IMR-90 (cell line): ENCODE measurements around the gene CCDC60. TPM values are rescaled to one million over a fixed set of nuclear protein-coding genes. Genes with fewer than 3 reads are reported as not detected.

Experiments
- ATAC-seq: fragments of 200-7000 bp; cut with Tn5 transposase; 2 replicates; pipeline ENCODE4 v1.9.1; 2020; ENCODE audit warnings: low read depth, mild to moderate bottlenecking, moderate library complexity
- BruUV-seq: library from RNA; stranded (reverse); fragments of 400-500 nt; replicated peaks from 2 replicates; lab custom pipeline; 2021; lab: Mats Ljungman, UMichigan
- CTCF ChIA-PET: fragments of 300-600 bp; formaldehyde crosslinking; extraction: SDS; loops from one replicate; lab custom pipeline; 2021; ENCODE audit warnings: antibody characterized with exemption; lab: Yijun Ruan, JAX
- POLR2A ChIA-PET: fragments of 300-600 bp; sonication (Branson Sonifier 250); formaldehyde crosslinking; loops from one replicate; lab custom pipeline; 2022; ENCODE audit warnings: antibody characterized with exemption; ENCODE audit not compliant: unreplicated experiment; lab: Charles Lee
- DNase-seq: peaks from one replicate; pipeline ENCODE4 v3.0.0; 2013
- H2AFZ ChIP-seq: replicated peaks from 2 replicates; pipeline ENCODE3; 2013; ENCODE audit warnings: low read length, mild to moderate bottlenecking; ENCODE audit not compliant: poor library complexity
- H2AK5ac ChIP-seq: 2 replicates; pipeline ENCODE4 v1.6.1; 2013; ENCODE audit warnings: low read depth, low read length, inconsistent platforms
- H2AK9ac ChIP-seq: replicated peaks from 2 replicates; pipeline ENCODE3; 2013; ENCODE audit warnings: mild to moderate bottlenecking, low read depth, low read length, moderate library complexity; ENCODE audit not compliant: poor library complexity
- H2BK120ac ChIP-seq: 2 replicates; pipeline ENCODE4 v1.6.1; 2013; ENCODE audit warnings: low read depth, low read length, inconsistent platforms
- H2BK15ac ChIP-seq: 3 replicates; pipeline ENCODE4 v1.6.1; 2013; ENCODE audit warnings: low read depth, low read length, inconsistent platforms
- H2BK20ac ChIP-seq: 2 replicates; pipeline ENCODE4 v1.6.1; 2013; ENCODE audit warnings: low read depth, mild to moderate bottlenecking, inconsistent platforms, low read length, moderate library complexity
- H2BK5ac ChIP-seq: 2 replicates; pipeline ENCODE4 v1.6.1; 2013; ENCODE audit warnings: mild to moderate bottlenecking, low read depth, low read length, inconsistent platforms; ENCODE audit not compliant: poor library complexity, severe bottlenecking
- H3K14ac ChIP-seq: replicated peaks from 2 replicates; pipeline ENCODE4 v1.6.1; 2013; ENCODE audit warnings: low read depth, low read length, inconsistent platforms
- H3K18ac ChIP-seq: 2 replicates; pipeline ENCODE4 v1.6.1; 2013; ENCODE audit warnings: low read depth, low read length, control low read depth
- H3K23ac ChIP-seq: 2 replicates; pipeline ENCODE4 v1.6.1; 2013; ENCODE audit warnings: low read depth, low read length, inconsistent platforms
- H3K27ac ChIP-seq: 2 replicates; pipeline ENCODE4 v1.5.1; 2013; ENCODE audit warnings: mild to moderate bottlenecking, control low read depth, low read length; ENCODE audit not compliant: insufficient read depth
- H3K27me3 ChIP-seq: 2 replicates; pipeline ENCODE4 v1.6.1; 2013; ENCODE audit warnings: low read length; ENCODE audit not compliant: control insufficient read depth, insufficient read depth
- H3K36me3 ChIP-seq: 2 replicates; pipeline ENCODE4 v1.6.1; 2013; ENCODE audit warnings: low read length, mixed read lengths; ENCODE audit not compliant: control insufficient read depth, insufficient read depth
- H3K4ac ChIP-seq: 2 replicates; pipeline ENCODE4 v1.6.1; 2013; ENCODE audit warnings: low read depth, low read length, inconsistent platforms
- H3K4me1 ChIP-seq: 2 replicates; pipeline ENCODE4 v1.6.1; 2013; ENCODE audit warnings: low read length, mixed read lengths; ENCODE audit not compliant: control insufficient read depth, insufficient read depth
- H3K4me2 ChIP-seq: 2 replicates; pipeline ENCODE4 v1.6.1; 2013; ENCODE audit warnings: low read depth, mild to moderate bottlenecking, control low read depth, low read length, moderate library complexity
- H3K4me3 ChIP-seq: 2 replicates; pipeline ENCODE4 v1.5.1; 2013; ENCODE audit warnings: low read depth, mild to moderate bottlenecking, control low read depth, low read length, moderate library complexity; ENCODE audit not compliant: insufficient read depth
- H3K56ac ChIP-seq: 2 replicates; pipeline ENCODE4 v1.6.1; 2013; ENCODE audit warnings: low read length, inconsistent platforms; ENCODE audit not compliant: insufficient read depth; ENCODE audit errors: extremely low read depth
- H3K79me1 ChIP-seq, 2 experiments: 2 replicates each; pipeline ENCODE4 v1.6.1; 2013; ENCODE audit warnings: low read length in 2 of 2, inconsistent platforms in 1 of 2, low read depth in 1 of 2
- H3K9ac ChIP-seq: 2 replicates; pipeline ENCODE4 v1.6.1; 2013; ENCODE audit warnings: low read depth, low read length, control low read depth
- H3K9me1 ChIP-seq: 2 replicates; pipeline ENCODE4 v1.6.1; 2013; ENCODE audit warnings: low read length, inconsistent platforms; ENCODE audit not compliant: insufficient read depth
- H3K9me3 ChIP-seq: 2 replicates; pipeline ENCODE4 v1.6.1; 2013; ENCODE audit warnings: low read length; ENCODE audit not compliant: control insufficient read depth, insufficient read depth
- H4K20me1 ChIP-seq: 2 replicates; pipeline ENCODE4 v1.6.1; 2013; ENCODE audit warnings: low read length, inconsistent platforms; ENCODE audit not compliant: insufficient read depth
- H4K5ac ChIP-seq: 2 replicates; pipeline ENCODE4 v1.6.1; 2013; ENCODE audit warnings: mild to moderate bottlenecking, low read depth, low read length, control low read depth
- H4K8ac ChIP-seq, 2 experiments: 2 replicates each; pipeline ENCODE4 v1.6.1; 2013; ENCODE audit warnings: low read depth in 2 of 2, low read length in 2 of 2, control low read depth in 1 of 2, inconsistent platforms in 1 of 2
- H4K91ac ChIP-seq: 2 replicates; pipeline ENCODE4 v1.6.1; 2013; ENCODE audit warnings: low read depth, low read length, inconsistent platforms; ENCODE audit not compliant: insufficient read depth
- BHLHE40 ChIP-seq: fragments of 150-350 bp; IDR thresholded peaks from 2 replicates; pipeline ENCODE4 v1.6.1; 2016; ENCODE audit warnings: mild to moderate bottlenecking, low read depth, low read length
- CEBPB ChIP-seq: IDR thresholded peaks from 2 replicates; pipeline ENCODE4 v1.6.1; 2012; ENCODE audit warnings: low read depth, low read length, improper control_type of control experiment
- CHD1 ChIP-seq: IDR thresholded peaks from 2 replicates; pipeline ENCODE4 v1.6.1; 2012; ENCODE audit warnings: low read depth, low read length, improper control_type of control experiment
- FOS ChIP-seq: fragments of 150-350 bp; IDR thresholded peaks from 2 replicates; pipeline ENCODE4 v1.6.1; 2016; ENCODE audit warnings: low read depth, low read length
- MAFK ChIP-seq: IDR thresholded peaks from 2 replicates; pipeline ENCODE4 v1.6.1; 2012; ENCODE audit warnings: low read depth, low read length, improper control_type of control experiment
- MXI1 ChIP-seq: IDR thresholded peaks from 2 replicates; pipeline ENCODE4 v1.6.1; 2012; ENCODE audit warnings: low read depth, mild to moderate bottlenecking, low read length, moderate library complexity, borderline replicate concordance
- RAD21 ChIP-seq: IDR thresholded peaks from 2 replicates; pipeline ENCODE4 v1.6.1; 2012; ENCODE audit warnings: low read length, improper control_type of control experiment
- RCOR1 ChIP-seq: IDR thresholded peaks from 2 replicates; pipeline ENCODE4 v1.6.1; 2012; ENCODE audit warnings: mild to moderate bottlenecking, low read length, improper control_type of control experiment; ENCODE audit not compliant: insufficient replicate concordance
- SMC3 ChIP-seq: fragments of 150-350 bp; IDR thresholded peaks from 2 replicates; pipeline ENCODE4 v1.6.1; 2016; ENCODE audit warnings: low read depth, mild to moderate bottlenecking, antibody characterized with exemption, low read length, moderate library complexity
- USF2 ChIP-seq: fragments of 150-350 bp; IDR thresholded peaks from 2 replicates; pipeline ENCODE4 v1.6.1; 2017; ENCODE audit warnings: mild to moderate bottlenecking, antibody characterized with exemption, low read length, low read depth
- WGBS, 2 experiments: methylation state at CpG; one replicate each; pipeline versions ENCODE4 v1.1.5 to v1.1.7; 2013; ENCODE audit warnings: missing lambda C conversion rate in 2 of 2; ENCODE audit not compliant: insufficient read length in 1 of 2; ENCODE audit errors: extremely low coverage in 2 of 2; 5-methylcytosine and 5-hydroxymethylcytosine counted together
- dilution Hi-C: fragments of 300-500 bp; cut with HindIII; formaldehyde crosslinking; loops from one replicate; pipeline ENCODE4 v1.14.3; 2018; ENCODE audit warnings: low sequenced_read_pairs; ENCODE audit not compliant: unreplicated experiment
- in situ Hi-C: fragments of 300-500 bp; cut with MboI; formaldehyde crosslinking; loops from 3 replicates; pipeline ENCODE4 v1.14.3; 2019; ENCODE audit warnings: low sequenced_read_pairs, inconsistent platforms, mixed read lengths
- intact Hi-C: fragments of 100-400 bp; cut with micrococcal nuclease; formaldehyde crosslinking; loops from 2 replicates; pipeline ENCODE4 v1.10.0; 2022
- polyA plus RNA-seq, 3 experiments: library from polyadenylated mRNA; depleted of rRNA; stranded (reverse); fragments of >200 nt; gene quantifications; 2 replicates each; pipeline ENCODE4 v1.2.3, GENCODE V29; 2012; ENCODE audit warnings: low replicate concordance in 1 of 3
- total RNA-seq: library from RNA; depleted of rRNA; stranded (reverse); fragments of >200 nt; gene quantifications from 2 replicates; pipeline ENCODE4 v1.2.3, GENCODE V29; 2012
- TF ChIP-seq, protein P1 (sequence below): conservative IDR thresholded peaks from 2 replicates; pipeline ENCODE4 v1.5.1; 2012; ENCODE audit warnings: mild to moderate bottlenecking, low read depth, low read length, improper control_type of control experiment

The CCDC60 gene
- total and polyA plus RNA-seq, 2 of the 4 experiments (the other 2 are of a cell fraction), result not detected

DNA sequence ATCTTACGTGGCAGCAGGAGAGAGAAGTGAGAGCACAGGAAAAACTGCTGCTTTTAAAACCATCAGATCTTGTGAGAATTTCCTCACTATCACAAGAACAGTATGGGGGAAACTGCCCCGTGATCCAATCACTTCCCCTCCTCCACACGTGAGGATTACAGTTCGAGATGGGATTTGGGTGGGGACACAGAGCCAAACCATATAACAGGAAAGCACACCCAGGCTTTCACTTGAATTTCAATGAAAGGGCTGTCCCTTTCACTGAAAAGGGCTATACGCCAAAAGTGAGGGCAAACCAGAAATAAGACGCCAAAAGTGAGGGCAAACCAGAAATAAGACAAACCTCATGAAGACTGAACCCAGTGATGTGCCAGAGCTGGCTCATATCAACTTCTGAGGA, 236.2 kb downstream of the CCDC60 start:
- intact Hi-C loops, result no loop called here
- Histone ChIP-seq H4K20me1 (no peaks in the 10 kb centered on the region), H3K36me3 (no peaks in the 10 kb centered on the region), H3K9me1 (no peaks in the 10 kb centered on the region), H3K79me1 (no peaks in the 10 kb centered on the region), H3K27ac (no peak overlapping the region), H3K27me3 (no peaks in the 10 kb centered on the region), H3K9ac (no peak overlapping the region), H2BK20ac (no peak overlapping the region), H2AK9ac (no peak overlapping the region), H3K18ac (no peak overlapping the region), H2BK120ac (no peak overlapping the region), H3K56ac (no peak overlapping the region), H4K5ac (no peak overlapping the region), H3K4ac (no peak overlapping the region), H3K4me1 (no peaks in the 10 kb centered on the region), H2BK5ac (no peak overlapping the region), H2AK5ac (no peak overlapping the region), H3K23ac (no peak overlapping the region), H3K9me3 (no peaks in the 10 kb centered on the region), H4K91ac (no peak overlapping the region), H2BK15ac (no peak overlapping the region), H4K8ac (no peak overlapping the region), H3K4me3 (no peak overlapping the region), H3K4me2 (no peak overlapping the region), H2AFZ (no peak overlapping the region), H3K14ac (no peak overlapping the region)
- no peak for ATAC-seq
- dilution Hi-C loops, result no loop called here
- in situ Hi-C loops, result no loop called here
- no peak for DNase-seq
- no TSS peak for BruUV-seq
- POLR2A ChIA-PET, result no interaction called here
- 54% methylated on average over 2 of the region's 6 CpGs; no CpG with 5 or more reads in 1 of the 2 experiments for WGBS, 2 experiments
- TF ChIP-seq CEBPB, result no peak
- TF ChIP-seq USF2, result no peak
- TF ChIP-seq BHLHE40, result no peak
- no peak for TF ChIP-seq MAFK
- TF ChIP-seq, protein P1, sequence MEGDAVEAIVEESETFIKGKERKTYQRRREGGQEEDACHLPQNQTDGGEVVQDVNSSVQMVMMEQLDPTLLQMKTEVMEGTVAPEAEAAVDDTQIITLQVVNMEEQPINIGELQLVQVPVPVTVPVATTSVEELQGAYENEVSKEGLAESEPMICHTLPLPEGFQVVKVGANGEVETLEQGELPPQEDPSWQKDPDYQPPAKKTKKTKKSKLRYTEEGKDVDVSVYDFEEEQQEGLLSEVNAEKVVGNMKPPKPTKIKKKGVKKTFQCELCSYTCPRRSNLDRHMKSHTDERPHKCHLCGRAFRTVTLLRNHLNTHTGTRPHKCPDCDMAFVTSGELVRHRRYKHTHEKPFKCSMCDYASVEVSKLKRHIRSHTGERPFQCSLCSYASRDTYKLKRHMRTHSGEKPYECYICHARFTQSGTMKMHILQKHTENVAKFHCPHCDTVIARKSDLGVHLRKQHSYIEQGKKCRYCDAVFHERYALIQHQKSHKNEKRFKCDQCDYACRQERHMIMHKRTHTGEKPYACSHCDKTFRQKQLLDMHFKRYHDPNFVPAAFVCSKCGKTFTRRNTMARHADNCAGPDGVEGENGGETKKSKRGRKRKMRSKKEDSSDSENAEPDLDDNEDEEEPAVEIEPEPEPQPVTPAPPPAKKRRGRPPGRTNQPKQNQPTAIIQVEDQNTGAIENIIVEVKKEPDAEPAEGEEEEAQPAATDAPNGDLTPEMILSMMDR, result no peak
- TF ChIP-seq RCOR1, result no peak
- no peak for TF ChIP-seq SMC3
- no peak for TF ChIP-seq CHD1
- no peak for TF ChIP-seq FOS
- TF ChIP-seq MXI1, result no peak
- TF ChIP-seq RAD21, result no peak
- CTCF ChIA-PET, result no interaction called here
